Neural crest cell (in vitro differentiated cells): ENCODE results near the gene IFNG-AS1. TPM values are rescaled to one million over a fixed set of nuclear protein-coding genes. Genes with fewer than 3 reads are reported as not detected.

ENCODE experiments used
- DNase-seq: peaks from one replicate; pipeline ENCODE4 v3.0.0; 2021; ENCODE audit warnings: low read depth, mixed read lengths, low spot score
- H3K27ac Mint-ChIP-seq: one replicate; pipeline ENCODE4 v1.8.0; 2021; ENCODE audit warnings: mild to moderate bottlenecking, mixed read lengths; ENCODE audit not compliant: unreplicated experiment
- H3K27me3 Mint-ChIP-seq: 2 replicates; pipeline ENCODE4 v1.8.0; 2021; ENCODE audit warnings: low read depth, mild to moderate bottlenecking, mixed read lengths
- H3K36me3 Mint-ChIP-seq: 2 replicates; pipeline ENCODE4 v1.8.0; 2021; ENCODE audit warnings: low read depth, mild to moderate bottlenecking, mixed read lengths
- H3K4me1 Mint-ChIP-seq: 2 replicates; pipeline ENCODE4 v1.8.0; 2021; ENCODE audit warnings: mixed read lengths
- H3K4me3 Mint-ChIP-seq: one replicate; pipeline ENCODE4 v1.8.0; 2021; ENCODE audit warnings: mild to moderate bottlenecking, mixed read lengths
- H3K9me3 Mint-ChIP-seq: 2 replicates; pipeline ENCODE4 v1.8.0; 2021; ENCODE audit warnings: mixed read lengths
- CTCF ChIP-seq: fragments of 200-600 bp; sonication (generic); conservative IDR thresholded peaks from 2 replicates; pipeline ENCODE4 v1.5.0; 2021; ENCODE audit warnings: antibody characterized with exemption, mild to moderate bottlenecking
- total RNA-seq: library from RNA; stranded (reverse); gene quantifications from 2 replicates; pipeline ENCODE4 v1.2.1, GENCODE V29; 2021

The IFNG-AS1 gene
- total RNA-seq, 1 donor from 2014 or later, result not detected

GRCh38 chr12:67944093-67944492 is 45.2 kb upstream of the IFNG-AS1 start:
- H3K27ac Mint-ChIP-seq, result no peak overlapping the region
- no peak for TF ChIP-seq CTCF
- no peaks in the 10 kb centered on the region for H3K9me3 Mint-ChIP-seq
- DNase-seq, result no peak
- peaks cover 4% of the 10 kb centered on the region for H3K4me1 Mint-ChIP-seq
- H3K4me3 Mint-ChIP-seq, result no peak overlapping the region
- peaks cover 3% of the 10 kb centered on the region for H3K27me3 Mint-ChIP-seq
- H3K36me3 Mint-ChIP-seq, result no peaks in the 10 kb centered on the region

- TF ChIP-seq CTCF, result no peak
- Mint-ChIP-seq H3K27me3 (no peaks in the 10 kb centered on the region), H3K36me3 (peaks cover 2% of the 10 kb centered on the region), H3K9me3 (no peaks in the 10 kb centered on the region), H3K4me1 (no peaks in the 10 kb centered on the region), H3K4me3 (no peak overlapping the region), H3K27ac (no peak overlapping the region)
- no peak for DNase-seq
Observed at GRCh38 chr12:67952787-67953186, 36.5 kb upstream of the IFNG-AS1 start.

- peaks cover 2% of the 10 kb centered on the region for H3K9me3 Mint-ChIP-seq
- no peak overlapping the region for H3K4me3 Mint-ChIP-seq
- H3K4me1 Mint-ChIP-seq, result no peaks in the 10 kb centered on the region
- DNase-seq, result no peak
- H3K36me3 Mint-ChIP-seq, result peaks cover 2% of the 10 kb centered on the region
- H3K27me3 Mint-ChIP-seq, result no peaks in the 10 kb centered on the region
- TF ChIP-seq CTCF, result no peak
- no peak overlapping the region for H3K27ac Mint-ChIP-seq
Observed at GRCh38 chr12:67957383-67957782, 31.9 kb upstream of the IFNG-AS1 start.

- Mint-ChIP-seq H3K4me3 (no peak overlapping the region), H3K4me1 (no peaks in the 10 kb centered on the region), H3K27me3 (no peaks in the 10 kb centered on the region), H3K27ac (no peak overlapping the region), H3K36me3 (peaks cover 2% of the 10 kb centered on the region), H3K9me3 (peaks cover 2% of the 10 kb centered on the region)
- no peak for DNase-seq
- no peak for TF ChIP-seq CTCF
Observed at GRCh38 chr12:67958187-67958586, 31.1 kb upstream of the IFNG-AS1 start.

- Mint-ChIP-seq H3K36me3 (no peaks in the 10 kb centered on the region), H3K9me3 (peaks cover 2% of the 10 kb centered on the region), H3K27me3 (no peaks in the 10 kb centered on the region)
Observed at GRCh38 chr12:67964456-67964855, 24.8 kb upstream of the IFNG-AS1 start.

More at GRCh38 chr12:67964456-67964855, 24.8 kb upstream of the IFNG-AS1 start:
- Mint-ChIP-seq H3K4me1 (no peaks in the 10 kb centered on the region), H3K27ac (no peak overlapping the region), H3K4me3 (no peak overlapping the region)
- no peak for DNase-seq
- TF ChIP-seq CTCF, result no peak
